PC-3 (cell line): Measurements from ENCODE around the gene CYB5R2.

ENCODE experiments used
- EZH2 ChIP-seq: fragments of 300-600 bp; sonication (generic); IDR thresholded peaks from one replicate; pipeline ENCODE4 v1.6.1; 2017; ENCODE audit warnings: antibody characterized with exemption, mild to moderate bottlenecking, low read length; ENCODE audit not compliant: unreplicated experiment
- TF ChIP-seq, protein P1 (sequence below): fragments of 300-600 bp; sonication (generic); conservative IDR thresholded peaks from 2 replicates; pipeline ENCODE4 v1.5.1; 2017; ENCODE audit warnings: antibody characterized with exemption, low read depth, mild to moderate bottlenecking, low read length

DNA sequence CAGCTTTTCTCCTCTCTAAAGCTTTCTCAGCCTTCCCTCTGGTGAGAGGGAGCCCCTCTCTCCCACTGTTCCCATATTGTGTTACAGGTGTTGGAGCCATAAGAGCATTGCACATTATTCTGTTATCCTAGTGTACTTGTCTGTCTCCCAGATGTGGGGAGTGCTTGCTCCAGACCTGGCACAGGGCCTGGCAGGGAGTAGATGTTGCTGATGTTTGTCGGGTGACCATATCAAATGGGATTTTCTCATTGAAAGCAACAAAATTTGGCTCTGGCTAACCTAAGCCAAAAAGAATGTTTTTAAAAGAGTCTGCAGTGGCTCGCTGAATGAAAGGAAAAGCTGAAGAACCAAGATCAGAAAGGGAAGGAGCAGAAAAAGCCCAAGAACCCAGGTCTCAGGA is 41.1 kb downstream of the CYB5R2 start:
- no peak for TF ChIP-seq EZH2
- TF ChIP-seq, protein P1, sequence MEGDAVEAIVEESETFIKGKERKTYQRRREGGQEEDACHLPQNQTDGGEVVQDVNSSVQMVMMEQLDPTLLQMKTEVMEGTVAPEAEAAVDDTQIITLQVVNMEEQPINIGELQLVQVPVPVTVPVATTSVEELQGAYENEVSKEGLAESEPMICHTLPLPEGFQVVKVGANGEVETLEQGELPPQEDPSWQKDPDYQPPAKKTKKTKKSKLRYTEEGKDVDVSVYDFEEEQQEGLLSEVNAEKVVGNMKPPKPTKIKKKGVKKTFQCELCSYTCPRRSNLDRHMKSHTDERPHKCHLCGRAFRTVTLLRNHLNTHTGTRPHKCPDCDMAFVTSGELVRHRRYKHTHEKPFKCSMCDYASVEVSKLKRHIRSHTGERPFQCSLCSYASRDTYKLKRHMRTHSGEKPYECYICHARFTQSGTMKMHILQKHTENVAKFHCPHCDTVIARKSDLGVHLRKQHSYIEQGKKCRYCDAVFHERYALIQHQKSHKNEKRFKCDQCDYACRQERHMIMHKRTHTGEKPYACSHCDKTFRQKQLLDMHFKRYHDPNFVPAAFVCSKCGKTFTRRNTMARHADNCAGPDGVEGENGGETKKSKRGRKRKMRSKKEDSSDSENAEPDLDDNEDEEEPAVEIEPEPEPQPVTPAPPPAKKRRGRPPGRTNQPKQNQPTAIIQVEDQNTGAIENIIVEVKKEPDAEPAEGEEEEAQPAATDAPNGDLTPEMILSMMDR, result no peak
